Islet of Langerhans (tissue), 1 donor: ENCODE results near the gene ARAP2.
"Not testable (repeated sequence)": the region's sequence is repeated elsewhere in the genome, so short reads cannot be mapped to it uniquely, and the experiment has no call there.

Experiments
- FAIRE-seq: peaks from one replicate; lab custom pipeline; 2011; peaks lifted over from hg19 to GRCh38; lab: Jason Lieb, UNC

The ARAP2 gene

GRCh38 chr4:36183665-36184393 lies 60.5 kb downstream of the ARAP2 start:
- no peak for FAIRE-seq

DNA sequence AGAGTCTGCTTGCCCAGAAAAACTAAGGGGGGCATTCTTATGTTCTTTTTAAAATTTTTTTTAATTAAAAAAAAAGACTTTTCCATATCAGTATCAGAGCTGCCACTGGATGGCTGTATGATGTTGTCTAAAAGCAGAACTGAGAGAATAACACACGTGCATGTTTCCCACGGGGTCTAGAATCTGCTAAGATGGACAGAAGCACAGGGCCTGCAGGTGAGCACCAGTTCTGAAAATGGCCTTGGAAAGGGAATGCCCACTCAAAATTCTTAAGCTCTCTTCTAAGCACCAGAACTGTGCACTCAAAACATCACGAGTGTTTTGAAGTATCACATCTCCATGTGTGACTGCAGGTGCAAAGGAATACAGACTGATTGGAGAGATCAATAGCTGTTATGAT lies 61.1 kb downstream of the ARAP2 start:
- no peak for FAIRE-seq

GRCh38 chr4:36182315-36182714 lies 62.0 kb downstream of the ARAP2 start:
- FAIRE-seq = not testable (repeated sequence)

DNA sequence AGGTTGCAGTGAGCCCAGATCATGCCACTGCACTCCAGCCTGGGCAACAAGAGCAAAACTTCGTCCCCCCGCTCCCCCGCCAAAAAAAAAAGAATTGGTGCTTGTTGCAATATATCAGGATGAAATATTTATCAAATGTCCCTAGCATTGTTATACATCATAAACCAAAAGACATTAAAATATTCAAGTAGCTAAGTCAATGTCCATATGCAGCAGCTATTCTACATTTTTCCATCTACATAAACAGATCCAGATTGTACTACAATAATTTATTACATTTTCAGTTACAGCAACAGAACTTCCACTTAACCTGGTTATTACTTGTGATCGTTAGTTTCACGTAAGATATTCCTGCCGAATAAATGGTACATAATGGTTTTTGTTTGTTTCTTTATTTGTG lies 64.1 kb downstream of the ARAP2 start:
- FAIRE-seq = no peak

DNA sequence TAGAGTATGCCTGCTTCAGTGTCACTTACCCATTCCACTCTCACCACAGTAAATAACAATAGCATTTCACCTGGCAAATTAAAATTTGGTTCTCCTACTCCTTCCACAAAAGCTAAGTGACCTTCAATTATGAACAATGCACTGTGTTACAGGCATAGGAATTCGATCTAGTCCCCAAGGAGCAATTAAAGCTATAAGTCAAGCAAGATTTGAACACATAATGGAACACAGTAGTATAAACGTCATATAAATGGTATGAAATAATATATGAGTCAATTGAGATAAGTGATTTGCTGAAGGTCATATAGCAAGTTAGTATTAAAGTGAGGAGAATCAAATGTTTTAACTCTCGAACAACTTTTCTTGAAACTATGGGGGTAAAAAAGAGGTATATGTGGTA lies 65.8 kb downstream of the ARAP2 start:
- no peak for FAIRE-seq

GRCh38 chr4:36177946-36178345 lies 66.4 kb downstream of the ARAP2 start:
- FAIRE-seq = no peak

DNA sequence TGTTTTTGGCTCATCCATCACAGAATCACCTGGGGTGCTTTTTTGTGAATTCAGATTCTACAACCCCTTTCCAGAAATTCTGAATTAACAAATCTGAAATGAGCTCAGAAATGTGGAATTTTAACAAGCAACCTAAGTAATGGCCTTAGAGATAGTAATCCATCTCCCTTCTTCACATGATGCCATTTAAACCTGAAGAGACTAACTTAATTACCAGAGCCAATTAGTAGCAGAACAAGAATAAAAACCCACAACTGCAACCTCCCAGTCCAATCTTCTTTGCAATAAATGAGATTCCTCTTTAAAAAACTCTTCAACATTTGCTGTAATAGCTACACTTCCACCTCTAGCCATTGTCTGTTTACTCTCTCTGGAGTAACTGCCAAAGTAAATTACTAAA lies 69.7 kb downstream of the ARAP2 start:
- no peak for FAIRE-seq

- FAIRE-seq = no peak
Measured at GRCh38 chr4:36173905-36174304, 70.4 kb downstream of the ARAP2 start.

- no peak for FAIRE-seq
Measured at GRCh38 chr4:36172656-36173055, 71.7 kb downstream of the ARAP2 start.

GRCh38 chr4:36168127-36168878 lies 76.0 kb downstream of the ARAP2 start:
- no peak for FAIRE-seq

DNA sequence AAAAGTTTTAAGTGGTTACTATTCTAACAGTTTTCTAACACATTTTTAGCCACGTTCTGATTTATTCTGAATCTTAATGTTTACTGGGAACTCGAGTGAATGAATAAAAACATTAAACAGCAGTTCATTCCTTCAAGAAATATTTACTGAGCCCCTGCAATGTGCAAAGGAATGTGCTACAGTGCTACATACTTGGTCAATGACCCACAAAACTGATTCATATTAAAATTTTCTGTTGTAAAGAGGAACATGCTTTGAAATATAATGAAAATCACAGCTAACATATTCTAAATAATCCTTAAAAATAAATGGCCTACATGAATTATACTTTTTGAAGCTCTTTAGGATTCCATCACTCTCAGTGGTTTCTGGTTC lies 78.7 kb downstream of the ARAP2 start:
- no peak for FAIRE-seq

DNA sequence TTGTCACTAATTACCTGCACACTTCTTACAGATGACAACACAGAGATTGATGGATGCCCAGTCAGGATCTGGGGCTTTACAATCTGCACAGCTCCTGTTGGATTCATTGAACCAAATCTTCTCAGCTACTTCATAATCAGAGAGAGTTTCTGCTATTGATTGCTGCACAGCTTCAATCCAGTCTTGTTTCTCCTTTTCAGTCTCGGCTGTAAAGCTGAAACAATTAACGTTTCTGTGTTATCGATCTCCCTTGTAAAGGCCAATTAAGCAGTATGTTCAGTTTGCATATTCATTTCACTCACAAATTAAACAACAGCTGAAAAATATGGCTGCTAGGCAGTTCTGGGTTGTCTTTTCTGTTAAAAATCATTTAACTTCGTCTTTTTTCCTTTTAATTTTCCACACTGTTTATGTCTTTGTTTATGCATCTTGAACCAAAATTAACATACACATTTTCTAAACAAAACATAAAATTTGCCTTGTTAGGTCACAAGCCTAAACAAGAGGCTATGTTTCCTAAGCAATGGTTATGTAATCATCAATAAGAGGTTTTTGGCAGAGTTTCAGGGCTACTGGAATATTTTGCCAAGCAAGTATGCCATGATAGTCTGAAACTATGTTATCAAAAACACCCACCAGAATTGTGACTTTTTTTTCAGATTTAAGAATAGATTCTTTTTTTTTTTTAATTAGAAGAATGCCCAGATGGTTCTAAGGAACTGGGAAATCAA lies 79.2 kb downstream of the ARAP2 start:
- FAIRE-seq = no peak

DNA sequence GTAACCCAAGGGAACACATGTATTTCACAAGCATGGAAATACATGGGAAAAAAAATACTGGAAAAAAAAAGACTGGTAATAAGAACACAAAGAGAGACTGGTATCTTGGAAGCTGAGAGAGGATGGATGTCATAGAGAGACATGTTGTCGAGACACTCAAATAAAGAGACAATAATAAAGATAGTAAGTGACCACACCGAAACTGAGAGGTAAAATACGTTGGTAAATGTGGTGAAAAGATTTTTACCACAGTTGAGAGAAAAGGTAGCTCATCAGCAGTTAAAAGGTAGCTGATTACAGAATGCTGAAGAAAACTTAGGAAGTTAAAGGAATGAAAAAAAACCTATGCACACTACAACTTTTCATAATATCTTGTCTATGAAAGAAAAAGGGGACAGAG lies 81.1 kb downstream of the ARAP2 start:
- FAIRE-seq = no peak

GRCh38 chr4:36159208-36159607 lies 85.1 kb downstream of the ARAP2 start:
- no peak for FAIRE-seq

DNA sequence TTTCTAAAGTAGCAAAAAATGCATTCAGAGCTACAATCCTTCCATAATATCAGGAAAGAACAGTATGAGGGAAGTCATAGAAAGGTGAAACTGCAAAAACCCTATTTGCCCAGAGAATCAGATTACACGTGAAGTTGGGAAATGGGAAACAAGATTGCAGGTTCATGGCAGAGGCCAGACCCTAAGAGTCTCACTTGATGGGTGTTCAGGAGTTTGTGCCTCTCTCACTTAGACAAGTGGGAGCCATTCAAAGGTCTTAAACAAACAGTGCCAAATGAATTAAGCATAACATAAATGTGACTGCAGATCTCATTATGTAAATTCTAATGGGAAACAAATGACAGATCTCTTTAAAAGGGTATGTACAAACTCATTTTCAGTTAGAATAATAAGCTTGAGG lies 91.6 kb downstream of the ARAP2 start:
- FAIRE-seq = no peak

- no peak for FAIRE-seq
Measured at GRCh38 chr4:36142504-36142903, 101.8 kb downstream of the ARAP2 start.

GRCh38 chr4:36141186-36141585 lies 103.1 kb downstream of the ARAP2 start:
- no peak for FAIRE-seq

DNA sequence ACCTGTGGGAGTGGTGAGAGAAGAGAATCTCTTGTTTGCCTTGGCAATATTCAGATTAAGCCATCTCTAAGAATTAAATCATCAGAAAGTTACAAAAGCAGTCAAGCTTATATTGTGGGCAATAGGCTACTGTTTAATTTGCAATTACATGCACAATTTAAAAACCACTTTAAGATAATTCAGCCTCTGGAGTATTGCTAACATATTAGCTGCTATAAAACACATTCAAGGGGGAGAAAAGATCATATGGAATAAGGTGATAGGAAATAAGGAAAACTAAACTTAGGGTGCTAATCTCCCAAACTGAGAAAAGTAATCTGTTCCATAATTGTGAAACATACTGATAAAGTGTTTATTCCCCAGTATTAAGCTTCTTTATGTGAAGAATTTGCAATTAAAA lies 103.9 kb downstream of the ARAP2 start:
- no peak for FAIRE-seq

- FAIRE-seq = no peak
Measured at GRCh38 chr4:36138220-36138619, 106.1 kb downstream of the ARAP2 start.

DNA sequence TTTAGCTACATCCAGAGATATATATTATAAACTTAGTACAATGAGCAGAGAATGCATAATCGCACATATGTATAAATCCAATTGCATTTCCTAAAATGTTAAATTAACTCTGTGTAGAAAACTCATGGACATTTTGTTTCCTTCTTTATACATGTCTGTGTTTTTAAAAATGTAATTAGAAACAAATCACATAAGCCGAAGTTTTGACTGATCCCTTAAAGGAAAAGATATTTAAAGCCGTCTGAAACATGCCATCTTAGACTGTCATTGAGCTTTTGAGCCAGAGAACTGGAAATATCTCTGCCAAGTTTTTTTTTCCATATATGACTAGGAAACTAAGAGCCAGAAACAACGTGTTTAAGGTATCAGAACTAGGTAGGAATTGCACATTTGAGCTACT lies 107.0 kb downstream of the ARAP2 start:
- no peak for FAIRE-seq

DNA sequence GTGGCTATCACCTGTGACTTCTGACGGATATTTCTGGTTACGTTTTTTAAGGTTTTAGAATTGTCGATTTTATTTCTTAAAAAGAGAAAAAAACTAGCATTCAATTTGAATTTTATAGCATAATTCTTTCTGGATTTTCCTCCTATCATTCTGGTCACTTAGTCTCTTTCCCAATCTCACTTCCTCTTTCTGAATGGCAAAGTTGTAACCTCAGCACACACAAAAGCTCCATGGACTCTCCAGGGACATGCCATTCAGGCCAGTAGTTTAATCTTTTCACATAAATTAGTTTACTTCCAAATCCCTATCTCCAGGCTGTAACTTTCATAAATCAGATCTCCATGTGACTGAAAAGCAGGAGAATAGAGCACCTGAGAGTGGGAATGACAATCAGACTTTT lies 110.7 kb downstream of the ARAP2 start:
- no peak for FAIRE-seq

DNA sequence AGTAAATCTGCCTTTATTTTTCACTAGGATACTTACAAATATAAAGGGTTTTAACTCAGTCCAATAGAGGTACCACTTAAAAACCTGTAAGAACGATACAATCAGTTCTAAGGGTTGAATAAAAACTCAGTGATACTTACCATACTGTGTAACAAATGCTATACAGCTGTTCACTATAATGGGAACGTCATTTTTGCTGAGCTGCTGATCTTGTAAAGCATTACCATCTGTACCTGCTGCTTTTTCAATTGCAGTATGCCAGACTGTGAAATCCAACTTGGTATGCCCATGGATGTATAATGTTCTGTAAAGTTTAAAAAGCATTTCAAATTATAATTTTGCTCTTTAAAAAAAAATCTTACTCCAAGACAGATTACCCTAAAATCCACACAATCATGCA lies 111.2 kb downstream of the ARAP2 start:
- no peak for FAIRE-seq

DNA sequence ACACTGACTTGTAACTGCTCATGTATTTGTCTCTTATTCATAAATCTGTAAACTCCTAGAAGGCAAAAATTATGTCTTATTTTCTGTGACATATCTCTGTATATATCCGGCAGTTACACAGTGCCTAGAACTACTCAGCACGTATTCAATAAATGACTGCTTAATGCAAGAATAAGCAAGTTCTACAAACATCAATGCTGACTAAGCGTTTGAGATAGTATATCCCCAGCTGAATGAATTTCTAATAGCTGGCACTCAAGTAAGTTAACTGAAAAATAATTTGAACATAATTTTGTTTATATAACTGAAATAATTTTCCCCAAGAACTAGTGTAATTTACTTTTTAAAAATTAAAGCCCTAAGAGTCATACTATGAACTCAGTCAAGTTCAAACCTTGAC lies 113.7 kb downstream of the ARAP2 start:
- FAIRE-seq = no peak
